A673 (cell line): ENCODE results near the gene TGFBR3L. TPM values are rescaled to one million over a fixed set of nuclear protein-coding genes. Genes with fewer than 3 reads are reported as not detected.

Experiments
- BruUV-seq: library from RNA; stranded (reverse); fragments of 400-500 nt; replicated peaks from 2 replicates; lab custom pipeline; 2021; lab: Mats Ljungman, UMichigan
- CTCF ChIA-PET: fragments of 300-600 bp; sonication (Branson Sonifier 250); formaldehyde crosslinking; loops from one replicate; lab custom pipeline; 2022; ENCODE audit warnings: antibody characterized with exemption; lab: Charles Lee
- POLR2A ChIA-PET: fragments of 300-600 bp; sonication (Branson Sonifier 250); formaldehyde crosslinking; loops from one replicate; lab custom pipeline; 2022; ENCODE audit warnings: antibody characterized with exemption; ENCODE audit not compliant: low non-redundant PET; lab: Charles Lee
- DNase-seq: peaks from one replicate; pipeline ENCODE4 v3.0.0-alpha.2; 2015; ENCODE audit warnings: low spot score
- H3K27ac ChIP-seq: fragments of 200-600 bp; sonication (generic); 2 replicates; pipeline ENCODE4 v1.5.1; 2016; ENCODE audit warnings: mixed run types, low read depth, mild to moderate bottlenecking, mixed read lengths, antibody characterized with exemption, low read length; ENCODE audit not compliant: poor library complexity, severe bottlenecking
- H3K27me3 ChIP-seq: fragments of 200-600 bp; sonication (generic); replicated peaks from 2 replicates; pipeline ENCODE4 v1.6.1; 2017; ENCODE audit warnings: mixed run types, low read depth, mild to moderate bottlenecking, mixed read lengths, antibody characterized with exemption, low read length; ENCODE audit not compliant: insufficient read depth, poor library complexity
- H3K36me3 ChIP-seq: fragments of 200-600 bp; sonication (generic); 2 replicates; pipeline ENCODE4 v1.6.1; 2016; ENCODE audit warnings: mixed run types, mild to moderate bottlenecking, mixed read lengths, antibody characterized with exemption, low read length; ENCODE audit not compliant: insufficient read depth, poor library complexity, severe bottlenecking
- H3K4me1 ChIP-seq: fragments of 200-600 bp; sonication (generic); 2 replicates; pipeline ENCODE4 v1.6.1; 2017; ENCODE audit warnings: mixed run types, mild to moderate bottlenecking, mixed read lengths, antibody characterized with exemption, low read length; ENCODE audit not compliant: insufficient read depth, poor library complexity, severe bottlenecking
- H3K4me3 ChIP-seq: fragments of 200-600 bp; sonication (generic); 2 replicates; pipeline ENCODE4 v1.5.1; 2016; ENCODE audit warnings: low read depth, mixed run types, mild to moderate bottlenecking, mixed read lengths, low read length; ENCODE audit not compliant: poor library complexity, severe bottlenecking
- H3K9me3 ChIP-seq: fragments of 200-600 bp; sonication (generic); 2 replicates; pipeline ENCODE4 v1.6.1; 2016; ENCODE audit warnings: mixed run types, low read depth, mild to moderate bottlenecking, mixed read lengths, antibody characterized with exemption, low read length; ENCODE audit not compliant: poor library complexity, severe bottlenecking
- CTCF ChIP-seq: fragments of 300-800, 200-600 bp; sonication (generic); conservative IDR thresholded peaks from 2 replicates; pipeline ENCODE4 v1.5.1; 2017; ENCODE audit warnings: low read depth, mild to moderate bottlenecking, antibody characterized with exemption, low read length, moderate library complexity, mixed read lengths
- EZH2 ChIP-seq: fragments of 200-600 bp; sonication (generic); IDR thresholded peaks from 2 replicates; pipeline ENCODE4 v1.6.1; 2017; ENCODE audit warnings: borderline replicate concordance, low read depth, mild to moderate bottlenecking, mixed read lengths, antibody characterized with exemption, low read length; ENCODE audit not compliant: poor library complexity, severe bottlenecking
- intact Hi-C: fragments of 100-400 bp; cut with micrococcal nuclease; formaldehyde crosslinking; loops from one replicate; pipeline ENCODE4 v1.10.0; 2022; ENCODE audit not compliant: unreplicated experiment
- total RNA-seq: library from RNA; stranded (reverse); gene quantifications from 2 replicates; pipeline ENCODE4 v1.2.3, GENCODE V29; 2021

Gene TGFBR3L
- total RNA-seq, 1 experiment from 2014 or later: 1.6 TPM

- Histone ChIP-seq H3K4me1 (no peaks in the 10 kb centered on the region), H3K36me3 (peaks cover 83% of the 10 kb centered on the region), H3K9me3 (no peaks in the 10 kb centered on the region), H3K4me3 (no peak overlapping the region), H3K27ac (no peak overlapping the region), H3K27me3 (no peaks in the 10 kb centered on the region)
- TF ChIP-seq EZH2 (no peak), CTCF (no peak)
- CTCF ChIA-PET: no interaction called here
- intact Hi-C loops: no loop called here
- POLR2A ChIA-PET: no interaction called here
- DNase-seq: no peak
- BruUV-seq: no TSS peak
Measured at GRCh38 chr19:7934766-7935165, 20.1 kb downstream of the TGFBR3L start.

GRCh38 chr19:7940841-7941240, 26.2 kb downstream of the TGFBR3L start:
- no peaks in the 10 kb centered on the region for H3K9me3 ChIP-seq
- no TSS peak for BruUV-seq
- DNase-seq: no peak
- TF ChIP-seq EZH2: no peak
- peaks cover 41% of the 10 kb centered on the region for H3K36me3 ChIP-seq
- no peak overlapping the region for H3K4me3 ChIP-seq
- H3K27me3 ChIP-seq: no peaks in the 10 kb centered on the region
- ChIA-PET CTCF (no interaction called here), POLR2A (no interaction called here)
- H3K4me1 ChIP-seq: peaks cover 3% of the 10 kb centered on the region
- no peak overlapping the region for H3K27ac ChIP-seq
- intact Hi-C loops: loop anchor here (5.0 kb wide), 1 partner anchor 61 kb away; no protein-coding TSS in a partner anchor

- POLR2A ChIA-PET: no interaction called here
- CTCF ChIA-PET: interaction anchor here (0.6 kb wide), 1 partner anchor 24 kb away, joined by 3 read pairs; no protein-coding TSS in a partner anchor
- Histone ChIP-seq H3K4me1 (peaks cover 3% of the 10 kb centered on the region), H3K9me3 (no peaks in the 10 kb centered on the region), H3K27ac (peak overlapping the region; percentile 99), H3K36me3 (peaks cover 32% of the 10 kb centered on the region), H3K4me3 (peak overlapping the region; percentile 94), H3K27me3 (no peaks in the 10 kb centered on the region)
- TF ChIP-seq EZH2 (no peak), CTCF (no peak)
- intact Hi-C loops: loop anchor here (5.0 kb wide), 1 partner anchor 60 kb away; no protein-coding TSS in a partner anchor
- DNase-seq: no peak
- BruUV-seq: TSS peak; percentile 36
Measured at GRCh38 chr19:7941895-7942596, 27.4 kb downstream of the TGFBR3L start.
